Trophoblast cell (in vitro differentiated cells and primary cell): Measurements from ENCODE around the gene USP32.

Source experiments
- DNase-seq, 2 donors: peaks; one replicate each; pipeline ENCODE4 v3.0.0-alpha.2; 2016
- H2AFZ ChIP-seq: 2 replicates; pipeline ENCODE4 v1.6.1; 2013; ENCODE audit warnings: low read length, moderate library complexity, mild to moderate bottlenecking; ENCODE audit not compliant: insufficient read depth, poor library complexity
- H2AK5ac ChIP-seq: 2 replicates; pipeline ENCODE4 v1.6.1; 2013; ENCODE audit warnings: mild to moderate bottlenecking, low read length
- H2BK120ac ChIP-seq: 2 replicates; pipeline ENCODE4 v1.6.1; 2013; ENCODE audit warnings: low read length, mild to moderate bottlenecking, moderate library complexity; ENCODE audit not compliant: insufficient read depth, poor library complexity
- H2BK12ac ChIP-seq: 2 replicates; pipeline ENCODE4 v1.6.1; 2013; ENCODE audit warnings: mild to moderate bottlenecking, low read length, moderate library complexity
- H2BK5ac ChIP-seq: 2 replicates; pipeline ENCODE4 v1.6.1; 2013; ENCODE audit warnings: low read length, low read depth, moderate library complexity, mild to moderate bottlenecking; ENCODE audit not compliant: poor library complexity
- H3K14ac ChIP-seq: 2 replicates; pipeline ENCODE4 v1.6.1; 2013; ENCODE audit warnings: mild to moderate bottlenecking, low read length
- H3K18ac ChIP-seq: 2 replicates; pipeline ENCODE4 v1.6.1; 2013; ENCODE audit warnings: mild to moderate bottlenecking, low read length
- H3K23ac ChIP-seq: 2 replicates; pipeline ENCODE4 v1.6.1; 2013; ENCODE audit warnings: low read length
- H3K27ac ChIP-seq: 2 replicates; pipeline ENCODE4 v1.5.1; 2013; ENCODE audit warnings: low read depth, mild to moderate bottlenecking, inconsistent platforms, low read length, moderate library complexity
- H3K27me3 ChIP-seq: 2 replicates; pipeline ENCODE4 v1.6.1; 2013; ENCODE audit warnings: inconsistent platforms, mild to moderate bottlenecking, low read length, moderate library complexity; ENCODE audit not compliant: insufficient read depth
- H3K36me3 ChIP-seq, 2 experiments: 1 replicate in 1 of 2; 2 replicates in 1 of 2; pipeline ENCODE4 v1.6.1; 2013; ENCODE audit warnings: low read length in 2 of 2, mild to moderate bottlenecking in 2 of 2, moderate library complexity in 1 of 2; ENCODE audit not compliant: insufficient read depth in 2 of 2, control insufficient read depth in 1 of 2
- H3K4ac ChIP-seq: 2 replicates; pipeline ENCODE4 v1.6.1; 2013; ENCODE audit warnings: low read depth, mild to moderate bottlenecking, low read length, moderate library complexity
- H3K4me1 ChIP-seq, 2 experiments: 1 replicate in 1 of 2; 2 replicates in 1 of 2; pipeline ENCODE4 v1.6.1; 2013; ENCODE audit warnings: low read length in 2 of 2, mild to moderate bottlenecking in 2 of 2, moderate library complexity in 1 of 2; ENCODE audit not compliant: insufficient read depth in 2 of 2, control insufficient read depth in 1 of 2
- H3K4me2 ChIP-seq: 2 replicates; pipeline ENCODE4 v1.6.1; 2013; ENCODE audit warnings: inconsistent platforms, mild to moderate bottlenecking, low read length, moderate library complexity
- H3K4me3 ChIP-seq: 2 replicates; pipeline ENCODE4 v1.5.1; 2013; ENCODE audit warnings: mild to moderate bottlenecking, low read depth, low read length, inconsistent platforms
- H3K79me1 ChIP-seq: one replicate; pipeline ENCODE4 v1.6.1; 2013; ENCODE audit warnings: low read length
- H3K79me2 ChIP-seq: 2 replicates; pipeline ENCODE4 v1.6.1; 2013; ENCODE audit warnings: low read length, mild to moderate bottlenecking; ENCODE audit not compliant: control insufficient read depth, insufficient read depth, poor library complexity
- H3K9ac ChIP-seq: 2 replicates; pipeline ENCODE4 v1.6.1; 2013; ENCODE audit warnings: mild to moderate bottlenecking, low read length
- H3K9me3 ChIP-seq: 2 replicates; pipeline ENCODE4 v1.6.1; 2013; ENCODE audit warnings: low read depth, mild to moderate bottlenecking, control low read depth, inconsistent platforms, low read length; ENCODE audit not compliant: insufficient read depth
- H4K12ac ChIP-seq: 2 replicates; pipeline ENCODE4 v1.6.1; 2013; ENCODE audit warnings: low read depth, mild to moderate bottlenecking, low read length, moderate library complexity
- H4K8ac ChIP-seq: 2 replicates; pipeline ENCODE4 v1.6.1; 2013; ENCODE audit warnings: low read depth, mild to moderate bottlenecking, low read length, moderate library complexity
- H4K91ac ChIP-seq: one replicate; pipeline ENCODE4 v1.6.1; 2013; ENCODE audit warnings: low read depth, mild to moderate bottlenecking, low read length, moderate library complexity
- WGBS: extraction: QIAGEN DNeasy Blood & Tissue Kit; methylation state at CpG from one replicate; pipeline ENCODE4 v1.1.7; 2013; ENCODE audit warnings: missing lambda C conversion rate; ENCODE audit not compliant: insufficient read length, insufficient coverage; ENCODE audit errors: extremely low coverage; 5-methylcytosine and 5-hydroxymethylcytosine counted together

USP32 gene

GRCh38 chr17:60173304-60173819 is 218.6 kb downstream of the USP32 start:
- no peak overlapping the region for H3K18ac ChIP-seq
- no peak overlapping the region for H3K4me3 ChIP-seq
- H3K4ac ChIP-seq: no peak overlapping the region
- H2AFZ ChIP-seq: no peak overlapping the region
- H4K91ac ChIP-seq: no peak overlapping the region
- H2BK12ac ChIP-seq: no peak overlapping the region
- no peak overlapping the region for H3K23ac ChIP-seq
- H3K27me3 ChIP-seq: no peaks in the 10 kb centered on the region
- peaks cover 0 to 2% of the 10 kb centered on the region in 2 experiments for H3K4me1 ChIP-seq
- H2BK120ac ChIP-seq: no peak overlapping the region
- H3K9ac ChIP-seq: no peak overlapping the region
- no peaks in the 10 kb centered on the region for H3K9me3 ChIP-seq
- no peak for DNase-seq
- peaks cover 0 to 2% of the 10 kb centered on the region in 2 experiments for H3K36me3 ChIP-seq
- no peak overlapping the region for H3K14ac ChIP-seq
- H4K12ac ChIP-seq: no peak overlapping the region
- no peak overlapping the region for H2BK5ac ChIP-seq
- H3K27ac ChIP-seq: no peak overlapping the region
- WGBS: no CpG with 5 or more reads among the region's 2 CpGs
- no peak overlapping the region for H4K8ac ChIP-seq
- H3K79me1 ChIP-seq: no peaks in the 10 kb centered on the region
- H3K79me2 ChIP-seq: no peaks in the 10 kb centered on the region
- H2AK5ac ChIP-seq: no peak overlapping the region
- no peak overlapping the region for H3K4me2 ChIP-seq

- Histone ChIP-seq H3K9ac (no peak overlapping the region), H4K91ac (no peak overlapping the region), H3K23ac (no peak overlapping the region), H3K4me1 (peaks cover 0 to 2% of the 10 kb centered on the region in 2 experiments), H3K79me1 (no peaks in the 10 kb centered on the region), H2AFZ (no peak overlapping the region), H3K14ac (no peak overlapping the region), H3K4me2 (no peak overlapping the region), H3K36me3 (no peaks in the 10 kb centered on the region), H3K79me2 (no peaks in the 10 kb centered on the region), H3K4me3 (no peak overlapping the region), H2BK5ac (no peak overlapping the region), H2BK12ac (no peak overlapping the region), H3K27me3 (no peaks in the 10 kb centered on the region), H4K12ac (no peak overlapping the region), H3K9me3 (no peaks in the 10 kb centered on the region), H3K27ac (no peak overlapping the region), H4K8ac (no peak overlapping the region), H3K18ac (no peak overlapping the region), H3K4ac (no peak overlapping the region), H2AK5ac (no peak overlapping the region), H2BK120ac (no peak overlapping the region)
- DNase-seq: no peak
- WGBS: no CpG with 5 or more reads among the region's 8 CpGs
These were observed 220.2 kb downstream of the USP32 start for GRCh38 chr17:60171753-60172079.

GRCh38 chr17:60170835-60171752 is 220.8 kb downstream of the USP32 start:
- Histone ChIP-seq H4K8ac (no peak overlapping the region), H2BK5ac (no peak overlapping the region), H3K27ac (no peak overlapping the region), H4K12ac (no peak overlapping the region), H3K79me2 (no peaks in the 10 kb centered on the region), H4K91ac (no peak overlapping the region), H2BK12ac (no peak overlapping the region), H3K9ac (no peak overlapping the region), H2AK5ac (no peak overlapping the region), H2AFZ (no peak overlapping the region), H3K36me3 (no peaks in the 10 kb centered on the region), H3K4me3 (no peak overlapping the region), H3K79me1 (no peaks in the 10 kb centered on the region), H3K18ac (no peak overlapping the region), H3K9me3 (no peaks in the 10 kb centered on the region), H3K4me2 (no peak overlapping the region), H3K14ac (no peak overlapping the region), H2BK120ac (no peak overlapping the region), H3K27me3 (no peaks in the 10 kb centered on the region), H3K23ac (no peak overlapping the region), H3K4me1 (peaks cover 0 to 2% of the 10 kb centered on the region in 2 experiments), H3K4ac (no peak overlapping the region)
- DNase-seq: no peak
- WGBS: no CpG with 5 or more reads among the region's 8 CpGs

GRCh38 chr17:60169921-60170817 is 221.8 kb downstream of the USP32 start:
- H3K14ac ChIP-seq: no peak overlapping the region
- H3K79me1 ChIP-seq: no peaks in the 10 kb centered on the region
- no peak overlapping the region for H3K4me2 ChIP-seq
- WGBS: no CpG with 5 or more reads among the region's 10 CpGs
- no peak overlapping the region for H3K23ac ChIP-seq
- no peak overlapping the region for H3K9ac ChIP-seq
- H3K4ac ChIP-seq: no peak overlapping the region
- no peak overlapping the region for H2BK12ac ChIP-seq
- H3K27ac ChIP-seq: no peak overlapping the region
- H3K18ac ChIP-seq: no peak overlapping the region
- no peaks in the 10 kb centered on the region for H3K36me3 ChIP-seq
- no peak overlapping the region for H4K91ac ChIP-seq
- no peak overlapping the region for H3K4me3 ChIP-seq
- no peak overlapping the region for H2BK5ac ChIP-seq
- H3K79me2 ChIP-seq: no peaks in the 10 kb centered on the region
- DNase-seq: no peak
- no peak overlapping the region for H2AK5ac ChIP-seq
- H3K4me1 ChIP-seq: peaks cover 0 to 2% of the 10 kb centered on the region in 2 experiments
- H2BK120ac ChIP-seq: no peak overlapping the region
- no peak overlapping the region for H4K8ac ChIP-seq
- no peaks in the 10 kb centered on the region for H3K27me3 ChIP-seq
- no peak overlapping the region for H2AFZ ChIP-seq
- no peaks in the 10 kb centered on the region for H3K9me3 ChIP-seq
- H4K12ac ChIP-seq: no peak overlapping the region
